ENCODE data around the gene UBE2D1.

DNA sequence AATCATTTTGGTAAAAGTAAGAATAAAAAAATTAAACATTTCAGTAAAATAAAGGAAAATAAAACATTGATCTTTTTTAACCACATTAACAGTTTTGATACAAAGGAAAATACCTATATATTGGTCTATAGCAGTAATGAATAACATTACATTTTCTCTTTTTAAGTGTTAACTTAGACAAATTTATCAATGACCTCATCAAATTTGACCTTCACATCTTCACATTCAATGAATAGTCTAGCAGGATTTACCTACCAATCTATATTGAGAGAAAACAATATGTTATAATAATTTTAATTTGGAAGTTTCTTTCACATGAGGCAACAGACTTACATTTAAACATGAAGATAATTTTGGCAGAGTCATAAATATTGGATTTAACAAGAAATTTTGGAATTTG lies 17.9 kb upstream of the UBE2D1 start:
- TF ChIP-seq GLIS3 (CRISPR knock-in tag; IDR thresholded peaks at IDR 0.05) (no peak), SNAI2 (CRISPR knock-in tag; IDR thresholded peaks at IDR 0.05) (no peak), ARNTL (CRISPR knock-in tag; IDR thresholded peaks at IDR 0.05; ENCODE audit: borderline replicate concordance, low read depth) (no peak), TCF4 (CRISPR knock-in tag; IDR thresholded peaks at IDR 0.05; ENCODE audit: borderline replicate concordance) (no peak), ZFP3 (CRISPR knock-in tag; IDR thresholded peaks at IDR 0.05) (no peak)
- TF ChIP-seq, protein P1, sequence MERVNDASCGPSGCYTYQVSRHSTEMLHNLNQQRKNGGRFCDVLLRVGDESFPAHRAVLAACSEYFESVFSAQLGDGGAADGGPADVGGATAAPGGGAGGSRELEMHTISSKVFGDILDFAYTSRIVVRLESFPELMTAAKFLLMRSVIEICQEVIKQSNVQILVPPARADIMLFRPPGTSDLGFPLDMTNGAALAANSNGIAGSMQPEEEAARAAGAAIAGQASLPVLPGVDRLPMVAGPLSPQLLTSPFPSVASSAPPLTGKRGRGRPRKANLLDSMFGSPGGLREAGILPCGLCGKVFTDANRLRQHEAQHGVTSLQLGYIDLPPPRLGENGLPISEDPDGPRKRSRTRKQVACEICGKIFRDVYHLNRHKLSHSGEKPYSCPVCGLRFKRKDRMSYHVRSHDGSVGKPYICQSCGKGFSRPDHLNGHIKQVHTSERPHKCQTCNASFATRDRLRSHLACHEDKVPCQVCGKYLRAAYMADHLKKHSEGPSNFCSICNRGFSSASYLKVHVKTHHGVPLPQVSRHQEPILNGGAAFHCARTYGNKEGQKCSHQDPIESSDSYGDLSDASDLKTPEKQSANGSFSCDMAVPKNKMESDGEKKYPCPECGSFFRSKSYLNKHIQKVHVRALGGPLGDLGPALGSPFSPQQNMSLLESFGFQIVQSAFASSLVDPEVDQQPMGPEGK (CRISPR knock-in tag; IDR thresholded peaks at IDR 0.05; ENCODE audit: borderline replicate concordance): no peak
